Spinal cord (tissue), 10 donors: ENCODE measurements around the gene OR5L2. TPM values are rescaled to one million over a fixed set of nuclear protein-coding genes. Genes with fewer than 3 reads are reported as not detected.

Experiments used
- DNase-seq, 6 donors: peaks; one replicate each; pipeline versions ENCODE4 v3.0.0 to v3.0.0-alpha.2; 2013 to 2015; ENCODE audit warnings: low spot score in 6 of 6, low read depth in 4 of 6
- H3K27ac ChIP-seq: one replicate; pipeline ENCODE4 v1.5.1; 2013; ENCODE audit warnings: low read depth, low read length, control low read depth
- H3K27me3 ChIP-seq: one replicate; pipeline ENCODE4 v1.6.1; 2013; ENCODE audit warnings: low read length; ENCODE audit not compliant: control insufficient read depth, insufficient read depth
- H3K36me3 ChIP-seq: one replicate; pipeline ENCODE4 v1.6.1; 2013; ENCODE audit warnings: low read length; ENCODE audit not compliant: control insufficient read depth, insufficient read depth
- H3K4me1 ChIP-seq: one replicate; pipeline ENCODE4 v1.6.1; 2013; ENCODE audit warnings: low read length; ENCODE audit not compliant: control insufficient read depth, insufficient read depth
- H3K4me3 ChIP-seq: one replicate; pipeline ENCODE4 v1.5.1; 2013; ENCODE audit warnings: low read depth, low read length, control low read depth
- H3K9me3 ChIP-seq: one replicate; pipeline ENCODE4 v1.6.1; 2013; ENCODE audit warnings: low read length; ENCODE audit not compliant: control insufficient read depth, insufficient read depth
- WGBS: methylation state at CpG from one replicate; pipeline ENCODE4 v1.1.5; 2013; ENCODE audit warnings: missing lambda C conversion rate; ENCODE audit not compliant: insufficient coverage; 5-methylcytosine and 5-hydroxymethylcytosine counted together
- long read RNA-seq, 4 donors: transcript quantifications; one replicate each; lab custom pipeline, GENCODE V29; 2026
- polyA plus RNA-seq, 2 donors: library from polyadenylated mRNA; unstranded; fragments of 120-200 nt; gene quantifications; one replicate each; pipeline ENCODE4 v1.2.1, GENCODE V29; 2013; ENCODE audit not compliant: insufficient read length in 2 of 2
- total RNA-seq, 2 donors: library from RNA; depleted of rRNA in 1 of 2; stranded (reverse); fragments of 120-200 nt in 1 of 2; fragments of >200 nt in 1 of 2; gene quantifications; one replicate each; pipeline versions ENCODE4 v1.2.3 to v1.2.4, GENCODE V29; 2013 to 2014
- donor health status: healthy.

Gene OR5L2
- total RNA-seq = not detected
- not detected for polyA plus RNA-seq
- long read RNA-seq, donor 1 = 0 reads
- long read RNA-seq, donor 2 = 0 reads
- long read RNA-seq, donor 3 = 0 reads
- long read RNA-seq, donor 4 = 0 reads

DNA sequence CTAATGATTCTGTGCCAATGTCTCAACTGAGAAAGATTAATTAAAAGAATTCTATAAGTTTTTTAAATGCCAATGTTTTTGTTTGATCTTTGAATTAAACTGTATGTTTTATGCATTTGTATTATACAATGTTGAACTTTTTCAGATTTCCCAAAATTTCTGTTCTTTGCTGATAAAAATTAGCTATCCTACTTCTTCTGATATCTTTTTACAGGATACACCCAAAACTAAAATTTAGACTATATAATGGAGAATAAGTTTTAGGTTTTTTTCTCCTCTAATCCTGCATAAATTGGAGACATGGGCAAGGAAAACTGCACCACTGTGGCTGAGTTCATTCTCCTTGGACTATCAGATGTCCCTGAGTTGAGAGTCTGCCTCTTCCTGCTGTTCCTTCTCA, at the start of gene OR5L2:
Gene OR5L2, plus strand, starts transcription at position 301 of the 400 bp plus-strand sequence. Its CDS starts 0 bp downstream, at position 301.
- Histone ChIP-seq H3K27me3 (no peaks in the 10 kb centered on the region), H3K4me3 (no peak within 1 kb of the TSS), H3K4me1 (no peaks in the 10 kb centered on the region), H3K9me3 (peaks cover 3% of the 10 kb centered on the region), H3K27ac (no peak within 1 kb of the TSS), H3K36me3 (no peaks in the 10 kb centered on the region)
- no peak for DNase-seq

DNA sequence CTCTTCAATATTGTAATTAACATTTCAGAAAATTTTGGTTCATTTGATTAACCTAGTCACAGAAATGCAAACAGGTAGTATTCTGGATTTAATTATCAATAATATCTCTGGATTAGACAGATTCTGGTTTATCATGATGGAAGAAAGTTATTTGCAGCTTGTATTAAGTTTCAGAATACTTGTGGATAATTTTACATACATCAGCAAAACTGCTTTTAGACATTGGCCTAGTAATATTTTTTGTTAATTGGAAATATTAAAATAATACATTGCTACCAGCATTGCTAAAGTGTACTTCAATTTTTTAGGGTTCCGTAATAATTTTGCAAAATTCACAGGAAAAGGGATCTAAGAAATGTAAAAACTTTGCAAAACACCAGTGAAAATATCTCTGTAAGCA, 35.4 kb upstream of the OR5L2 start:
- Histone ChIP-seq H3K27me3 (no peaks in the 10 kb centered on the region), H3K9me3 (no peaks in the 10 kb centered on the region), H3K27ac (no peak overlapping the region), H3K4me3 (no peak overlapping the region), H3K36me3 (no peaks in the 10 kb centered on the region), H3K4me1 (no peaks in the 10 kb centered on the region)
- no peak for DNase-seq
- no CpG with 5 or more reads among the region's 1 CpG for WGBS

DNA sequence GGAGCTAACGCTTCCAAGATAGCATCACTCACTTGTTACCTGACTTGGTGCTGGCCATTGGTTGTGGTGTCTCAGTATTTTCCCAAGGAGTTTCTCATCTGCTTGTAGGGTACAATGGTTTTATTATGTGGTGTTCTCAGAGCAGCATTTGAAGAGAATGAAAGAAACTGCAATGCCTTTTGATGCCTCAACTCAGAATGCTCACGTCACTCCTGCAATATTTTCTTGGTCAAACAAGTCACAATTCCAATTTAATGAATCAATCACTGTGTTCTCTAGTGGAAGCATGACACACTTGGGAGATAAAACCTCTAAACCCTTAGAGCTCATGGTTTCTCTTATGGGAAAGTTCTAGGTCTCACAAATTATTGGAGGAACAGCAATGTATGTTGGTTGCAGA, 33.7 kb upstream of the OR5L2 start:
- no peak for DNase-seq
- 83% methylated on average over 1 of the region's 2 CpGs for WGBS
- no peaks in the 10 kb centered on the region for H3K4me1 ChIP-seq
- H3K9me3 ChIP-seq = no peaks in the 10 kb centered on the region
- no peak overlapping the region for H3K4me3 ChIP-seq
- H3K27me3 ChIP-seq = no peaks in the 10 kb centered on the region
- no peak overlapping the region for H3K27ac ChIP-seq
- H3K36me3 ChIP-seq = no peaks in the 10 kb centered on the region

DNA sequence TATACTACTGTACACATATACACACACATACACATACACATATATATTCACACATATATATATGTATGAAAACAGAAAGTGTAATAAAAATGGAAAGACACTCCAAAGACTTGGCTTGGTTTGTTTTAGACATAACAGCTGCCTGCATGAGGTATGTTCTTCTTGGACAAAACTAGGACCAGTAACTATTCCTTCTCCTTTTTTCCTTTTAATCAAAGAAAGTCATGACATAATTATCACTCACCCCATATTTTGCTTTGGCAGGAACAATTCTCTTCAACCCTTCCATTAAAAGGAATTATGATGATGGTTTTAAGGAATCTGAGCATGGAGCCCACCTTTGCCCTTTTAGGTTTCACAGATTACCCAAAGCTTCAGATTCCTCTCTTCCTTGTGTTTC, 31.8 kb upstream of the OR5L2 start, which contains the start of gene OR5D14:
Gene OR5D14, plus strand, starts transcription at position 301 of the 400 bp plus-strand sequence. Its CDS starts 0 bp downstream, at position 301.
- no peaks in the 10 kb centered on the region for H3K36me3 ChIP-seq
- H3K9me3 ChIP-seq = peaks cover 4% of the 10 kb centered on the region
- no peaks in the 10 kb centered on the region for H3K4me1 ChIP-seq
- no peak for DNase-seq
- no peaks in the 10 kb centered on the region for H3K27me3 ChIP-seq
- H3K27ac ChIP-seq = no peak within 1 kb of the TSS
- H3K4me3 ChIP-seq = no peak within 1 kb of the TSS

DNA sequence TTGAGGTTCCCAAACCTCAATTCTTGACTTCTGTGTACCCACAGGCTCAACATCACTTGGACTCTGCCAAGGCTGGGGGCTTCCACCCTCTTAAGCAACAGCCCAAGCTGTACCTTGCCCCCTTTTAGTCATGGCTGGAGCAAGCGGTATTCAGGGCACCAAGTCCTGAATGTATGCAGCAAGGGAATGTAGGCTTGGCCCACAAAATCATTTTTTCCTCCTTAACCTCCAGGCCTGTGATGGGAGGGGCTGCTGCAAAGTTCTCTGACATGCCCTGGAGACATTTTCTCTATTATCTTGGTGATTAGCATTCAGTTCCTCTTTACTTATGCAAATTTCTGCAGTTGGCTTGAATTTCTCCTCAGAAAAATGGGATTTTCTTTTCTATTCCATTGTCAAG, 20.8 kb upstream of the OR5L2 start:
- H3K36me3 ChIP-seq = no peaks in the 10 kb centered on the region
- H3K4me1 ChIP-seq = no peaks in the 10 kb centered on the region
- WGBS = no CpG with 5 or more reads among the region's 1 CpG
- H3K27ac ChIP-seq = no peak overlapping the region
- peaks cover 6% of the 10 kb centered on the region for H3K9me3 ChIP-seq
- H3K4me3 ChIP-seq = no peak overlapping the region
- DNase-seq = no peak
- H3K27me3 ChIP-seq = no peaks in the 10 kb centered on the region

DNA sequence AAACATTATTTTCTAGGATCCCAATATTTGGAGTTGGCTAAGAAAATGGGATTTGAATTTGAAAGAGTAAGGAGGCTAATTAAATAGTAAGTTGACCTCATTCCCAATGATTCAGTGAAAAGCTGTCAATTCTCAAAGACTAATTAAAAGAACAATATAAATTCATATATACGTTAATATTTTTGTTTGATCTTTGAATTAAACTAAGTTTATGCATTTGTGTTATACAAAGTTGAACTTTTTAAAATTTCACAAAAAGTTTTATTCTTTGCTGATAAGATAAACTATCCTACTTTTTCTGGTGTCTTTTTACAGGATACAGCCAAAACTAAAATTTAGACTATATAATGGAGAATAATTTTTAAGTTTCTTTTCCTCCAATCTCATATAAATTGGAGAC, 16.0 kb upstream of the OR5L2 start, which contains the start of gene OR5L1:
Gene OR5L1, plus strand, starts transcription at position 301 of the 400 bp plus-strand sequence. CDS start 100 bp downstream, outside the sequence.
- Histone ChIP-seq H3K36me3 (no peaks in the 10 kb centered on the region), H3K4me3 (no peak within 1 kb of the TSS), H3K27ac (no peak within 1 kb of the TSS), H3K4me1 (no peaks in the 10 kb centered on the region), H3K9me3 (peaks cover 1% of the 10 kb centered on the region), H3K27me3 (no peaks in the 10 kb centered on the region)
- no CpG with 5 or more reads among the region's 1 CpG for WGBS
- DNase-seq = no peak

DNA sequence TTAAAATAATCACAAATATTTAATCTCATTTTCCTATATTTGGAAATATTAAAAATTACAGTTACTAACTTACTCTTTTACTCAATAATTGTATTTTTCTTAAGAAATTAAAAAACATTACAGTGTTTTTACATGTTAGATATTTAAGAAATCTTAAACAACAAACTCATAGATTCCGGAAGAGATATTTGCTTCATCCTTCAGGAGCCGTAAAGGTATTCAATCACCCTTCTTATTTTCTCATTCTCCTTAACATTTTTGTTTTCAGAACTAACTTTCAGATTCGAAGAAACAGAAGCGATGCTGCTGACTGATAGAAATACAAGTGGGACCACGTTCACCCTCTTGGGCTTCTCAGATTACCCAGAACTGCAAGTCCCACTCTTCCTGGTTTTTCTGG, 7.7 kb upstream of the OR5L2 start, which contains the start of gene OR5D18:
Gene OR5D18, plus strand, starts transcription at position 301 of the 400 bp plus-strand sequence. Its CDS starts 0 bp downstream, at position 301.
- no peaks in the 10 kb centered on the region for H3K27me3 ChIP-seq
- no peak within 1 kb of the TSS for H3K27ac ChIP-seq
- H3K36me3 ChIP-seq = no peaks in the 10 kb centered on the region
- no peak for DNase-seq
- no peak within 1 kb of the TSS for H3K4me3 ChIP-seq
- 71% methylated on average over 2 of the region's 5 CpGs for WGBS
- H3K4me1 ChIP-seq = no peaks in the 10 kb centered on the region
- H3K9me3 ChIP-seq = no peaks in the 10 kb centered on the region

DNA sequence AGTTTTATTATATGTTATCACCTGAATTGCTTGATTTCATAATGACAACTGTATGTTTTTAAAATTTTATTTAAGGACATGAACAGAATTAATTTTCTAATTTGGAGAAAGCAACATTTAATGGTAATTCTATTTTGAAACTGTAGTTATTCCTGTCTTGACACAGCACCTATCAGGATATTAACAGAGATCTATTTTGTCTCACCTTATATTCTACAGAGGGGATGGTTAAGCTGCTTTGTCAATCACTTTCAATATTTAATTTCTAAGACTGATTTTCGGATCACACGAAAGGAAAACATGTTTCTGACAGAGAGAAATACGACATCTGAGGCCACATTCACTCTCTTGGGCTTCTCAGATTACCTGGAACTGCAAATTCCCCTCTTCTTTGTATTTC, 11.4 kb downstream of the OR5L2 start, which contains the start of gene OR5D16:
Gene OR5D16, plus strand, starts transcription at position 301 of the 400 bp plus-strand sequence. Its CDS starts 0 bp downstream, at position 301.
- no peaks in the 10 kb centered on the region for H3K9me3 ChIP-seq
- no peak for DNase-seq
- no peak within 1 kb of the TSS for H3K4me3 ChIP-seq
- no peaks in the 10 kb centered on the region for H3K27me3 ChIP-seq
- WGBS = no CpG with 5 or more reads among the region's 3 CpGs
- no peaks in the 10 kb centered on the region for H3K36me3 ChIP-seq
- no peaks in the 10 kb centered on the region for H3K4me1 ChIP-seq
- H3K27ac ChIP-seq = no peak within 1 kb of the TSS

DNA sequence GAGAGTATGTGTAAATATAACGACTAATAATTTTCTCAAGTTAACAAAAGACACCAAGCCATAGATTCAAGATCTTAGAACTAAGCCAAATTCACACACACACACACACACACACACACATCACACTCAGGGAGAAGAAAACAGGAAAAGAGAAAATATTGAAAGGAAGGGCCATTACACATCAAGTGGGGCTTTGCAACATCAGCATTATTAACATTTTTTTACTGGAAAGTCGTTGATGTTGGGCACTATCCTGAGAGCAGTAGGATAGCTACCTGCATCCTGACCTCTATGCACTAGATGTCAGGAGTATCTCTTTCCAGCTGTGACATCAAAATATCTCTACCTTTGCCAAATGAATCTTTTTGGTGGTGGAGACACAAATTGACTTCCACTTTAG, 20.4 kb downstream of the OR5L2 start:
- no CpG with 5 or more reads among the region's 2 CpGs for WGBS
- H3K9me3 ChIP-seq = peaks cover 7% of the 10 kb centered on the region
- no peak overlapping the region for H3K27ac ChIP-seq
- H3K27me3 ChIP-seq = no peaks in the 10 kb centered on the region
- H3K36me3 ChIP-seq = no peaks in the 10 kb centered on the region
- no peak for DNase-seq
- H3K4me1 ChIP-seq = no peaks in the 10 kb centered on the region
- no peak overlapping the region for H3K4me3 ChIP-seq

DNA sequence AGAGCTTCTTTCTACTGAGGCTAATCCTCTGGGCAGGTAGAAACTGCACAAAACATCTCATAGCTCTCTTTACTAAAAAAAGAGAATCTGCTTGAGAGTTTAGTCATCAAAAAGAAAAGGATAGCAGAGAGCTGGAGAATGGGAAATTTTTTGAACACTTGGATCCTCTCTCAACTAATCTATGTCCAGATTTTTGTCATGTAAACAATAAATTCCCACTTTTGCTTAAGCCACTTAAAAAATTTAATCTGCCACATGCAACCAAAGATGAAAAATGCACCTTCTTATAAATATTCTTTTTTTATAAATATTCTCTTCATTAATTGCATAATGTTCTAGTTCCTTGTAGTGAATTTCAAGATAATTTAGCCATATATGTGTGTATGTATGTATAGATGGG, 22.0 kb downstream of the OR5L2 start:
- no peak overlapping the region for H3K4me3 ChIP-seq
- peaks cover 7% of the 10 kb centered on the region for H3K9me3 ChIP-seq
- no peaks in the 10 kb centered on the region for H3K36me3 ChIP-seq
- H3K4me1 ChIP-seq = no peaks in the 10 kb centered on the region
- H3K27me3 ChIP-seq = no peaks in the 10 kb centered on the region
- no peak overlapping the region for H3K27ac ChIP-seq
- DNase-seq = no peak
